Natural killer cell (primary cell): ENCODE results near the gene EPB41L4B. TPM values are rescaled to one million over a fixed set of nuclear protein-coding genes. Genes with fewer than 3 reads are reported as not detected.

Experiments used
- ATAC-seq, 3 donors: fragments of 150-1000 bp in 2 of 3; fragments of 200-7000 bp in 1 of 3; cut with Tn5 transposase; 1 replicate in 1 of 3; 2 replicates in 2 of 3; pipeline ENCODE4 v1.10.0; 2021; ENCODE audit warnings: mild to moderate bottlenecking in 2 of 3, moderate library complexity in 2 of 3
- DNase-seq, 2 donors: peaks; one replicate each; pipeline versions ENCODE4 v3.0.0 to v3.0.0-alpha.2; 2013 to 2021; ENCODE audit warnings: mixed read lengths in 1 of 2
- H3K27ac ChIP-seq: one replicate; pipeline ENCODE4 v1.5.1; 2013; ENCODE audit warnings: mild to moderate bottlenecking, low read length
- H3K27me3 ChIP-seq: one replicate; pipeline ENCODE4 v1.6.1; 2013; ENCODE audit warnings: low read length; ENCODE audit not compliant: control insufficient read depth, insufficient read depth
- H3K36me3 ChIP-seq: one replicate; pipeline ENCODE4 v1.6.1; 2013; ENCODE audit warnings: low read length; ENCODE audit not compliant: control insufficient read depth, insufficient read depth
- H3K4me1 ChIP-seq: one replicate; pipeline ENCODE4 v1.6.1; 2013; ENCODE audit warnings: low read length; ENCODE audit not compliant: control insufficient read depth, insufficient read depth
- H3K4me3 ChIP-seq: one replicate; pipeline ENCODE4 v1.5.1; 2013; ENCODE audit warnings: low read length
- H3K9me3 ChIP-seq: one replicate; pipeline ENCODE4 v1.6.1; 2013; ENCODE audit warnings: low read length; ENCODE audit not compliant: control insufficient read depth, insufficient read depth
- H3K27ac Mint-ChIP-seq, 2 donors: one replicate each; pipeline ENCODE4 v1.8.0; 2022; ENCODE audit warnings: mild to moderate bottlenecking in 2 of 2, mixed read lengths in 2 of 2, moderate library complexity in 1 of 2
- H3K27me3 Mint-ChIP-seq, 2 donors: one replicate each; pipeline ENCODE4 v1.8.0; 2022; ENCODE audit warnings: low read depth in 2 of 2, mixed read lengths in 2 of 2
- H3K36me3 Mint-ChIP-seq: one replicate; pipeline ENCODE4 v1.8.0; 2022; ENCODE audit warnings: mixed read lengths
- H3K4me1 Mint-ChIP-seq, 2 donors: one replicate each; pipeline ENCODE4 v1.8.0; 2022; ENCODE audit warnings: mixed read lengths in 2 of 2
- H3K4me3 Mint-ChIP-seq: one replicate; pipeline ENCODE4 v1.8.0; 2022; ENCODE audit warnings: mild to moderate bottlenecking, moderate library complexity, mixed read lengths
- H3K9me3 Mint-ChIP-seq, 2 donors: one replicate each; pipeline ENCODE4 v1.8.0; 2022; ENCODE audit warnings: mixed read lengths in 2 of 2
- WGBS: methylation state at CpG from one replicate; pipeline ENCODE4 v1.1.7; 2013; ENCODE audit warnings: missing lambda C conversion rate; ENCODE audit not compliant: insufficient coverage; 5-methylcytosine and 5-hydroxymethylcytosine counted together
- intact Hi-C: fragments of 100-400 bp; cut with micrococcal nuclease; formaldehyde crosslinking; loops from one replicate; pipeline ENCODE4 v1.14.2; 2022
- total RNA-seq, 4 donors: library from RNA; stranded (reverse); fragments of 120-200 nt in 1 of 4; gene quantifications; one replicate each; pipeline versions ENCODE4 v1.2.3 to v1.2.4, GENCODE V29; 2013 to 2022
- TF ChIP-seq, protein P1 (sequence below): fragments of 200-600 bp; IDR thresholded peaks from one replicate; pipeline ENCODE4 v1.8.0; 2022; ENCODE audit warnings: antibody characterized with exemption

The EPB41L4B gene
- total RNA-seq, 3 donors from 2014 or later (not counting 1 experiment from before 2014, with no cell fraction given) = not detected

DNA sequence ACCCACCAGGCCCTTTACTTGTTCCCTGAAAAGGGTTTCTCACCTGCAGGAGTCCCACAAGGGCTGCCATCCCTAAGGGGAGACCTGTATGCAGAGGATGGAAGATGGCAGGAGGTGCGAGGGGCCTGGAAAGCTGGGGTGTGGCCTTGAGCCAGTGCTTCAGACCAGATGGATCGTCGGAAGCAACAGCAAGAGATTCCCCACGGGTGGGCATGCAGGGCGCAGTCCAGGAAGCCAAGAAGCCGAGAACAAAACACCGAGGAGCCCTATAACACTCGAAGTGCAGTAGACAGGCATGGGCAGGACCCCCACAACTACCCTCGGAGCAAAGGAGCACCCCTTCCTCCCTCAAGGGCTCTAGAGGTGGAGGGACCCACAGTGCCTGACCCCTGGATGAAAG lies 129.1 kb downstream of the EPB41L4B start:
- intact Hi-C loops = no loop called here
- TF ChIP-seq, protein P1, sequence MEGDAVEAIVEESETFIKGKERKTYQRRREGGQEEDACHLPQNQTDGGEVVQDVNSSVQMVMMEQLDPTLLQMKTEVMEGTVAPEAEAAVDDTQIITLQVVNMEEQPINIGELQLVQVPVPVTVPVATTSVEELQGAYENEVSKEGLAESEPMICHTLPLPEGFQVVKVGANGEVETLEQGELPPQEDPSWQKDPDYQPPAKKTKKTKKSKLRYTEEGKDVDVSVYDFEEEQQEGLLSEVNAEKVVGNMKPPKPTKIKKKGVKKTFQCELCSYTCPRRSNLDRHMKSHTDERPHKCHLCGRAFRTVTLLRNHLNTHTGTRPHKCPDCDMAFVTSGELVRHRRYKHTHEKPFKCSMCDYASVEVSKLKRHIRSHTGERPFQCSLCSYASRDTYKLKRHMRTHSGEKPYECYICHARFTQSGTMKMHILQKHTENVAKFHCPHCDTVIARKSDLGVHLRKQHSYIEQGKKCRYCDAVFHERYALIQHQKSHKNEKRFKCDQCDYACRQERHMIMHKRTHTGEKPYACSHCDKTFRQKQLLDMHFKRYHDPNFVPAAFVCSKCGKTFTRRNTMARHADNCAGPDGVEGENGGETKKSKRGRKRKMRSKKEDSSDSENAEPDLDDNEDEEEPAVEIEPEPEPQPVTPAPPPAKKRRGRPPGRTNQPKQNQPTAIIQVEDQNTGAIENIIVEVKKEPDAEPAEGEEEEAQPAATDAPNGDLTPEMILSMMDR = no peak
- ATAC-seq = no peak

DNA sequence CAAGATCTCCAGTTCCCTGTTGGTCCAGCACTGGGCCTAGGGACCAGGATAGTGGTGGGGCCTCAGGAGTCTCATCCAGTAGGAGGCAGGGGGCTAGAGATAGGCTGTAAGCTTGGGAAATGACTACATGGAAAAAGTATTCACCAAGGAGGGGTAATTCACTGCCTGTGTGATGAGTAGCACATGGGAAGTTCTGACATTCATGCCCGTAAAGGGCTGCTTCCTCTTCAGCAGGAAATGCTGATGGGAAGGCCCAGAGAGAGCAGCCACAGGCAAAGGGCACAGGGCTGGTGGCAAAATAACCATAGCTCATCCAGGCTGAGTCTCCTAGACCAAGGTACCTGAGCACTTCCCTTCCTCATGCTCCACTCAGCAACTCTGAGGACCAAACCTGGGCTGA lies 130.7 kb downstream of the EPB41L4B start:
- Histone ChIP-seq H3K36me3 (no peaks in the 10 kb centered on the region), H3K27me3 (no peaks in the 10 kb centered on the region), H3K27ac (no peak overlapping the region), H3K4me1 (no peaks in the 10 kb centered on the region), H3K9me3 (no peaks in the 10 kb centered on the region), H3K4me3 (no peak overlapping the region)
- no peak overlapping the region for H3K27ac Mint-ChIP-seq
- H3K36me3 Mint-ChIP-seq = no peaks in the 10 kb centered on the region
- H3K4me1 Mint-ChIP-seq = no peaks in the 10 kb centered on the region
- no peaks in the 10 kb centered on the region for H3K9me3 Mint-ChIP-seq
- no peak for ATAC-seq
- intact Hi-C loops = no loop called here
- H3K27me3 Mint-ChIP-seq = no peaks in the 10 kb centered on the region
- TF ChIP-seq, protein P1 = no peak
- no peak overlapping the region for H3K4me3 Mint-ChIP-seq
- WGBS = 35% methylated on average over 1 of the region's 1 CpG
- no peak for DNase-seq

More for the DNA sequence above, 129.1 kb downstream of the EPB41L4B start:
- Histone ChIP-seq H3K4me3 (no peak overlapping the region), H3K27me3 (no peaks in the 10 kb centered on the region), H3K9me3 (no peaks in the 10 kb centered on the region), H3K36me3 (no peaks in the 10 kb centered on the region), H3K27ac (no peak overlapping the region), H3K4me1 (no peaks in the 10 kb centered on the region)
- DNase-seq = no peak
- Mint-ChIP-seq H3K27ac (no peak overlapping the region), H3K27me3 (no peaks in the 10 kb centered on the region), H3K9me3 (no peaks in the 10 kb centered on the region), H3K4me3 (no peak overlapping the region), H3K36me3 (no peaks in the 10 kb centered on the region), H3K4me1 (no peaks in the 10 kb centered on the region)
- WGBS = 82% methylated on average over 9 of the region's 9 CpGs

DNA sequence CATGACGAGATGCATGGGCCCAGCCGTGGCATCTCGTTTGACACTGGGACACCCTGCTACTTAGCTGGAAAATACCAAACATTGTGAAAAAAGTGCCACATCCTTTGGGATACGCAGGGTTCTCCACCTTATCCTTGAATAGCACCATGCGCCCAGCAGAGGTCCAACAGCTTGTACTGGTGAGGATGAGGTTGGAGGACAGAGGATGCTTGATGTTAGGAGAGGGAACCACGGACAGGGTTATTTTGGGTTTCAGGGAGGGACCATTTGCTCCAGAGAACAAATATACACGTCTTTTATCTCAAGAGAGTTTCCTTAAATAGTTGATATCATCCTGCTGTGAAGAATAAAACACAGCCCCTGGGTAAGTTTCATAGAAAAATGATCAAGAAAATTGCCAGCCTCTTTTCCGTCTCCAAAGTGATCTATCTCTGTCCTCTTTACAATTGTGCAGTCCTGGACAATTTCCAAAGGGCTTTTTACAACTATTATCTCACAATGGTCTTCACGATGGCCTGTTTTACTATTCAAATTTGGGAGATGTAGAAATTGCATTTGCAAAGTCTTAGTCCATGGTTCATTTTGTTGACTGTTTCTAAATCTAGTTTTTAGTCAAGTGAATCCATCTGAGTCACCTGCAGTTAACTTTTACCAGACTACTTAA lies 133.9 kb downstream of the EPB41L4B start:
- H3K4me1 ChIP-seq = no peaks in the 10 kb centered on the region
- no peaks in the 10 kb centered on the region for H3K27me3 ChIP-seq
- no peak overlapping the region for H3K4me3 ChIP-seq
- 90% methylated on average over 7 of the region's 9 CpGs for WGBS
- no peaks in the 10 kb centered on the region for H3K36me3 ChIP-seq
- Mint-ChIP-seq H3K4me1 (no peaks in the 10 kb centered on the region), H3K9me3 (no peaks in the 10 kb centered on the region), H3K27me3 (peaks cover 3 to 7% of the 10 kb centered on the region in 2 donors), H3K36me3 (no peaks in the 10 kb centered on the region), H3K4me3 (no peak overlapping the region), H3K27ac (no peak overlapping the region)
- H3K27ac ChIP-seq = no peak overlapping the region
- H3K9me3 ChIP-seq = no peaks in the 10 kb centered on the region
- ATAC-seq = no peak
- intact Hi-C loops = no loop called here
- no peak for DNase-seq
- TF ChIP-seq, protein P1 = no peak
